Uterus (tissue), 4 donors: ENCODE data around the gene WDR35. TPM values are rescaled to one million over a fixed set of nuclear protein-coding genes. Genes with fewer than 3 reads are reported as not detected.

Experiments used
- DNase-seq, 2 donors: peaks; one replicate each; pipeline ENCODE4 v3.0.0-alpha.2; 2019 to 2020
- H3K27ac ChIP-seq, 2 donors: fragments of 200-600 bp; sonication (generic); 1 replicate in 1 of 2; 2 replicates in 1 of 2; pipeline ENCODE4 v1.5.1; 2016 to 2018
- H3K27me3 ChIP-seq, 2 donors: fragments of 200-600 bp; sonication (generic); one replicate each; pipeline ENCODE4 v1.5.1; 2018 to 2019; ENCODE audit warnings: control low read depth in 1 of 2
- H3K36me3 ChIP-seq, 2 donors: fragments of 200-600 bp; sonication (generic); one replicate each; pipeline ENCODE4 v1.5.1; 2019; ENCODE audit warnings: control low read depth in 1 of 2
- H3K4me1 ChIP-seq, 2 donors: fragments of 200-600 bp; sonication (generic); one replicate each; pipeline ENCODE4 v1.5.1; 2018 to 2019; ENCODE audit warnings: control low read depth in 1 of 2
- H3K4me3 ChIP-seq, 2 donors: fragments of 200-600 bp; sonication (generic); 1 replicate in 1 of 2; 2 replicates in 1 of 2; pipeline ENCODE4 v1.5.1; 2018 to 2019; ENCODE audit warnings: mild to moderate bottlenecking in 1 of 2
- H3K9me3 ChIP-seq, 2 donors: fragments of 200-600 bp; sonication (generic); one replicate each; pipeline ENCODE4 v1.5.1; 2019; ENCODE audit warnings: control low read depth in 1 of 2
- CTCF ChIP-seq, 4 experiments: fragments of 200-600 bp in 2 of 4; fragments of 450-650 bp in 2 of 4; sonication (generic) in 2 of 4; IDR thresholded peaks; one replicate each; pipeline ENCODE4 v1.5.1; 2016 to 2019; ENCODE audit warnings: antibody characterized with exemption in 4 of 4, mild to moderate bottlenecking in 2 of 4, moderate library complexity in 1 of 4
- POLR2A ChIP-seq, 2 donors: fragments of 450-650 bp; IDR thresholded peaks; one replicate each; pipeline ENCODE4 v1.6.1; 2016; ENCODE audit warnings: antibody characterized with exemption in 2 of 2, mild to moderate bottlenecking in 1 of 2, moderate library complexity in 1 of 2
- intact Hi-C: fragments of 100-400 bp; cut with DNase I; formaldehyde crosslinking; loops from one replicate; pipeline ENCODE4 v1.15.1; 2023; ENCODE audit warnings: low total_unique reads
- total RNA-seq, 4 donors: library from RNA; depleted of rRNA in 3 of 4; stranded (reverse); fragments of >200 nt in 3 of 4; gene quantifications; one replicate each; pipeline versions ENCODE4 v1.1.0 to v1.2.4, GENCODE V29; 2014 to 2023
- donor health status: DM: yes; HTN: yes; CAD: no.

Gene WDR35
- total RNA-seq, 4 donors from 2014 or later, result 7.1 to 45.0 (median 20.7) TPM

GRCh38 chr2:19944205-19944845 lies 45.6 kb downstream of the WDR35 start:
- H3K36me3 ChIP-seq, result no peaks in the 10 kb centered on the region
- no peaks in the 10 kb centered on the region for H3K27me3 ChIP-seq
- intact Hi-C loops, result no loop called here
- H3K27ac ChIP-seq, result no peak overlapping the region
- H3K9me3 ChIP-seq, result no peaks in the 10 kb centered on the region
- H3K4me1 ChIP-seq, result no peaks in the 10 kb centered on the region
- TF ChIP-seq CTCF (IDR thresholded peaks at IDR 0.05) (no peak), POLR2A (IDR thresholded peaks at IDR 0.05) (no peak)
- no peak overlapping the region for H3K4me3 ChIP-seq
- no peak for DNase-seq

- Histone ChIP-seq H3K4me3 (no peak overlapping the region), H3K36me3 (no peaks in the 10 kb centered on the region), H3K4me1 (no peaks in the 10 kb centered on the region), H3K9me3 (no peaks in the 10 kb centered on the region), H3K27ac (no peak overlapping the region), H3K27me3 (no peaks in the 10 kb centered on the region)
- intact Hi-C loops, result no loop called here
- no peak for TF ChIP-seq CTCF (IDR thresholded peaks at IDR 0.05)
- TF ChIP-seq POLR2A (IDR thresholded peaks at IDR 0.05), result no peak
- no peak for DNase-seq
Measured at GRCh38 chr2:19943189-19943588, 46.7 kb downstream of the WDR35 start.

- Histone ChIP-seq H3K4me1 (no peaks in the 10 kb centered on the region), H3K9me3 (no peaks in the 10 kb centered on the region), H3K4me3 (no peak overlapping the region), H3K36me3 (no peaks in the 10 kb centered on the region), H3K27me3 (no peaks in the 10 kb centered on the region), H3K27ac (no peak overlapping the region)
- DNase-seq, result no peak
- intact Hi-C loops, result no loop called here
- TF ChIP-seq CTCF (IDR thresholded peaks at IDR 0.05) (no peak), POLR2A (IDR thresholded peaks at IDR 0.05) (no peak)
Measured at GRCh38 chr2:19942199-19942598, 47.7 kb downstream of the WDR35 start.

GRCh38 chr2:19937004-19937403 lies 52.9 kb downstream of the WDR35 start:
- no peak for DNase-seq
- H3K4me3 ChIP-seq, result no peak overlapping the region
- no peaks in the 10 kb centered on the region for H3K9me3 ChIP-seq
- H3K4me1 ChIP-seq, result no peaks in the 10 kb centered on the region
- TF ChIP-seq POLR2A (IDR thresholded peaks at IDR 0.05) (no peak), CTCF (IDR thresholded peaks at IDR 0.05) (no peak)
- no peaks in the 10 kb centered on the region for H3K27me3 ChIP-seq
- no peak overlapping the region for H3K27ac ChIP-seq
- intact Hi-C loops, result no loop called here
- no peaks in the 10 kb centered on the region for H3K36me3 ChIP-seq

GRCh38 chr2:19936203-19936602 lies 53.7 kb downstream of the WDR35 start:
- DNase-seq, result no peak
- Histone ChIP-seq H3K4me3 (no peak overlapping the region), H3K4me1 (no peaks in the 10 kb centered on the region), H3K27ac (no peak overlapping the region), H3K9me3 (no peaks in the 10 kb centered on the region), H3K36me3 (no peaks in the 10 kb centered on the region), H3K27me3 (no peaks in the 10 kb centered on the region)
- intact Hi-C loops, result no loop called here
- TF ChIP-seq POLR2A (IDR thresholded peaks at IDR 0.05) (no peak), CTCF (IDR thresholded peaks at IDR 0.05) (no peak)
